Measurements from ENCODE around the gene ZSWIM6.

ZSWIM6 gene

DNA sequence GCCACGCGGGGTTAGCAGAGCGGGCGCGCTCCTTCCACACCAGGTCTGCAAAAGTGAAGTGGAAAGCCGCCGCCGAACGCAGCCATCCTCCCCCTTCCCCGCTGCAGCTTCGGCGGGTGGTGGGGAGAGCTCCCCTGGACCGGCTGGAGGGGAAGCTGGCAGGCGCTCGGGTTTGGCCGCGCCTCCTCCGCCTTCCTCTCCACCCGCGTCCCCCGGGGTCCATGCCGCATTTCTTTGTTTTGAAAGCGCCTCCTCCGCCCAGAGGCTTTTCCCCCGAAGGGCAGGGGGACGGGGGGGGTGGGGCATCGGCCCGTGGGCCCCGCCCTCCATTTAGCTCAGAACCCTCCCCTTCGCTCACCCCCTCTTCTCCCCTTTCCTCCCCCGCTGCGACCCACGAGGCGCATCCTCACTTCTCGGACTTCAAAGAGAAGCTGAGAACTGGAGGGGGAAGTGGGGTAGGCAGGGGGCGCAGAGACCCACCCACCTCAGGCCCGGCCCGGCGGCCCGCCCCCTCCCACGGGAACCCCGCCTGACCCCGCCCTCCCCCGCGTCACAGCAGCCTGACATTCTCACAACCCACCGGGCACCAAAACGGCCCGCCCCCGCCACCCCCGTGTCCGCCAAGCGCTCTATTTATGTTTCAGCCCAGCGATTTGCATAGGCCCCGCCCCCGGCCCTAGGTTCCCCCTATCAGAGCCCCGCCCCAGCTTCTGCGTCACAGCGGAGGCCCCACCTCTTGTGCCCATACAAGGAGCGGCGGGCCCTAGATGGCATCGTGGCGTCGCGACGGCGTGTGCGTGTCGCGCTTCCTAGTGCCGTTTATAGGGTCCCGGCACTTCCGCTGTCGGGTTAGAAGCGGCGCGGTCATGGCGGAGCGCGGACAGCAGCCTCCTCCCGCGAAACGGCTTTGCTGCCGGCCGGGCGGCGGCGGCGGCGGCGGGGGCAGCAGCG, at the start of gene ZSWIM6:
Gene ZSWIM6 (plus strand): TSS at position 852 of the 951 bp plus-strand sequence. CDS start 15 bp downstream, at position 867.
- intact Hi-C loops (cut with DNase I): loop anchor here (5.0 kb wide), 3 partner anchors 81 to 306 kb away; partner anchors contain the start of gene SMIM15
- DNase-seq: peak; percentile 97 to 100 (median 100)

DNA sequence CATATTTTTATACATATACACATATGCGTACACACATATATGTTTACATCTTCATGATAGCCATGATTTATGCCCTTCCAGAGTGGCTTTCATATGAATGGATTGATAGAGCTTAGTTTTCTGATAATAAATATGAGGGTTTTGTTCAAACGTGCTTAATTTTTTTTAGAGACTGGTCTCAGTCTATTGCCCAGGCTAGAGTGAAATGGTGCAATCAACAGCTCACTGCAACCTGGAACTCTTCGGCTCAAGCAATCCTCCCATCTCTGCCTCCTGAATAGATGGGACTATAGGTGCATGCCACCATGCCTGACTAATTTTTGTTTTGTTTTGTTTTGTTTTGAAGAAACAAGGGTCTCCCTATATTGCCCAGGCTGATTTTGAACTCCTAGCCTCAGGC, 48.6 kb upstream of the ZSWIM6 start:
- DNase-seq: no peak
- intact Hi-C loops (cut with DNase I): no loop called here

DNA sequence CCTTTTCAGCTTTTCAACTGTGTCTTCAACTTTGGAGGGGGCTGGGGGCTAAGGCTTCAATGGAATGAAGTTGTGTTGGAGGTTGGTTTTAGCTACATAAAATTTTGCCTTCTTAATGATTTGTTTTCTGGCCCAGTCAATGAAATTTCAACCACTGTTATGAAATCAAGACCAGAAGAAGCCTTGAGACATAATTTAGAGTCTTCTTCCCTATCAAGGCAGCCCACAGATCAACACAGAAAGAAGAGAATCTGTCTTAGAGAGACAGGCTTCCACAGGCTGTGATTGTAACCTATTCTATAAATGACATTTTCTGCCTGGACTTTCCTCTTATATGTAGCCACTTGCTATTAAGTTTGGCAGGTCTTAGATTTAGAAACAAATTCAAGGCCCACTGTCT, 46.5 kb upstream of the ZSWIM6 start:
- DNase-seq: no peak
- intact Hi-C loops (cut with DNase I): no loop called here

DNA sequence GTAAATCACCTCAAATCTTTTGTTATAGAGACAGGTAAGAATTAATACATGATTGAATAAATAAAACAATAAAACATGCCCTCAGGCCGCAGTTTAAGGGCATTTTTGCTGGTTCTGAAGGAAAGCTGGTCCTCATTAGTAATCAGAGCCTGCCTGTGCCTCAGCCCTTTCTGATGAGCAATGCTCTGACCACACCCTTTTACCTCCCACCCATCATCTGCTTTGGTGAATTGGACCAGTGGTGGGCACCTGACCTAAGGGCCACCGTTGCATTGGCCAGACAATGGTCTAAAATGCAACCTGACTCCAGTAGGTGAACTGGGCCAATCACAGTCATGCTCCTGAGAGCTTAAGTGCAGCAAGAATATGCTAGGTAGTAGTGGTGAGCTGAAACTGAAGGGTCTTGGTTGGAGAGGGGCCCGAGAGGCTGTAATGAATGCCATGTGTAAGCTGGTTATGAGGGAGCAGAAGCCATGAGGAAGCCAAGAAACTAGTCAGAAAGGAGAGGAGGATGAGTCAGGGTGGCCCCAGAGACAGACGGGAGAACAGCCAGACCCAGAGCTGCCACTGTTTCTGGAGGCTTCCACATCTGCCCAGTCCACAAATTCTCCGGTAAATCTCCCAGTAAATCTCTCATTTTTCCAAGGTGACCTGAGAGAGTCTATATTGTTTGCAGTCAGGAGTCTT, 45.5 kb upstream of the ZSWIM6 start:
- DNase-seq: no peak
- intact Hi-C loops (cut with DNase I): no loop called here

DNA sequence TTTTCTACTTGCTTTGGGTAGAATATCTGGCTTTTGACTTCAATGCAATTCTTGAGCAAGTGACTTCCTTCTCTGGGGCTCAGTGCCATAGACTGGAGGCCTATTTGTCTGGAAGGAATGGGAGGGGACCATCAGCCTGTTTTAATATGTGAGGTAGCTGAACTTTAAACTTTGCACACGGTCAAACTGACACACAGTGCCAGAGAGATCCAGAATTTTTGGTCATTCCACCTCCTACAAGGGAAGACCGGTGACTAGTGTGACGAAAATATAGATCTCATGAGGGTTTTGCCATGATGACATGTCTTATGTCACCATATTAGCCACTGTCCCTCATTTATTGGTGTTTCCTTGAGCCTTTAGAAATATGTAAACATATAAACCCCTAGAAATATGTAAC, 44.6 kb upstream of the ZSWIM6 start:
- intact Hi-C loops (cut with DNase I): no loop called here
- no peak for DNase-seq

DNA sequence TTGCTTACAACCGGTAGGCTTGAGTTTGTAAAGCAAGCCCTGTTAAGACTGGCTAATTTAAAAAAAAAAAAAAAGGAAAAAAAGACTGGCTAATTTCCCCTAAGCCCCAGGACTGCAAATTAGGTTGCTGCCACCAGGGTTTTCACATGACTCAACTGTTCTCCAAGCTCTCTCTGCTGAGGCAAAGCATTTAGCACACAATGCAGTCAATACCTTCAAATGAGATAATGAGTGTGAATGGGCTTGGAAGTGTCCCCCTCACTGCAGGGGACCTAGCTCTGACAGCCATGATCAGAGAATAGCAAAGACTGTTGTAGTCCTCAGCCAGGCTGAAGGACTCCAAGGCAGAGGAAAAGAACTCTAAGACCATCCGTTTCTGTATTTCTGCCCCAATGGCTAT, 42.8 kb upstream of the ZSWIM6 start:
- intact Hi-C loops (cut with DNase I): no loop called here
- DNase-seq: no peak

DNA sequence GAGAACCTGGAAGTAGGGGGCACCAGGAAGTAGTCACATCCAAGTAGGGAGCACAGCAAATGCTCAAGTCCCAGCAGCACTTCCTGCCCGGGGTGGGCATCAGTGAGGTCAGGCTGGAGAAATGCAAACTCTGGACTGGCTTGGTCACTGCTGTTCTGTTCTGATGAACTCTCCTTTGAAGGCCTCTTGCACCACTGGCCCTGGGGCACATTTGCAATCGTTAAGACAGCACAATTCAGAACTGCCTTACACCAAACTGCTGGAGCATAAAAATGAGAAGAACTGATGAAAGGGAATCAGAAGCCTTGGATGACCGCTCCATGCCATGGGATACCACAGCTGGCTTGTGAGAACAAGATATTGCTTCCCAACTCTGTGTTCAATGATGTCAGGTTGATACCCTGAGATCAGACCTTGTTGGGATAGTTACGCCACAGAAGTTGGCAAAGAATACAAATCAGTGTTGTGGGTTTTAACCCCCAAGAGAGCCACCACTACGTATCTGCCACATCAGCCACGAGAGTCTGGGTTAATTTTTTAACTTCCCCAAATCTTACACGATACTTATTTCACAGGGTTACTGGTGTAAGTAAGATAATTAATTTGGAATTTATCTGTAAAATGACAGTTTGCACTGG, 42.3 kb upstream of the ZSWIM6 start:
- intact Hi-C loops (cut with DNase I): no loop called here
- DNase-seq: no peak

DNA sequence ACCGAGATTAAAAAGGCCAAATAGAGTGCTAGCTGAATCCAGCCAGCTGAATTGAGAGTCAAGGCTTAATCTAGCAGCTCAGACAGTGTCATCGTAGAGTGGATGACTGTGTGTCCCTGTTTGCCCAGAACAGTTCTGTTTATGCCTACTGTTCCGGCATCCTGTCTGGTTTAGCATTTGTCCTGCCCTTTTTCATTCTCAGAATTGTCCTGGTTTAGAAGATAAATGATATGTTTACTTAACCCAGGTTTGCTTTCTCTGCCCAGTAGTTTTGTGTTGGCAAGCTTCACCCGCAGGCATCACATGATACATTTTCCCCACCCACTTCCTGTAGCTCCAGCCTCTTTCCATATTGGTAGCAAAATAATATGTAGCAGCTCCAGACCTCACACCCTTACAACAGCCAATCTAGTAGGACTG, 41.3 kb upstream of the ZSWIM6 start:
- DNase-seq: no peak
- intact Hi-C loops (cut with DNase I): no loop called here

DNA sequence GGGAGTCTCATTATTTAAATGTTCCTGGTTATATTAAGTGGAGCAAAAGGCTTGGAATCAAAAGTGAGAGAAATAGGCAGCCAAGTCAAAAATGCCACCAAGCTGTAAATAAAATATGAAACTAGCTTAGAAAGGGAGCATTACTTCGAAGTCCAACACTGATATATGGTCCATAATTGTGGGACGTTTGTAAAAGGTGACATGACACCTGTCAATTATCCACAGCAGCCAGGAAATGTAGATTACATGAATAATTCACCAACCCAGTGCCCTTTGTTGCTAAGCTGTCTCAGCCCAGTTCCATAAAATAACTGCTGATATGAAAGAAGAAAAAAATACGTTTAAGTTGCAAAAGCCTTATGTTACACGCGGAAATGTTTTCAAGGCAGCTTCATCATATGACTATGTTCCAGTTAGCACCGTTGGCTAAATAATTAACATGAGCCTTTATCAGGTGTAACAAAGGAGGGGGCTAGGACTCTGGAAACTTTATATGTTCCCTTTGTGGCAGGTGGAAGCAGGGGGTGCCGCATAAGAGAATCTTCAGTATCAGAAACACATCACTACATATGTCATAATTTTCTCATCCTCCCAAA, 39.9 kb upstream of the ZSWIM6 start:
- DNase-seq: no peak
- intact Hi-C loops (cut with DNase I): no loop called here

DNA sequence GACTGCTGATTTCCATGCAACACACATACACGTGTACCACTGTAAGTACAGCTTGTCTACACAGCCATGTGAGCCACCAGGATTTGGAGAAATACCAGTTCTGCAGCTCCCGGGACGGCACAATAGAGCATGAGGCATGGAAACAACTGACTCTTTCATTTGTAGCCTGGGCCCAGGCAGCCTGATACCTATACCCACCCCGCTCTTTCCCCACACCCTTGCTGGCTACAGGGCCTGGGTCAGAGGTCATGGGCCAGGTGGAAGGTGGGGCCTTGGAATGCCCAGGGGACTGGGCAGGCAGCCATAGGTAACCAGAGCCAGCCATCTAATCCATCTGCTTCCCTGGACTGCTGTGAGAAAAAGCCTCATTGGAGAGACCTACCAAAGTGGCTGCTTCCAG, 39.0 kb upstream of the ZSWIM6 start:
- intact Hi-C loops (cut with DNase I): no loop called here
- DNase-seq: peak in 2 of 42 donors; percentile 3 to 13

DNA sequence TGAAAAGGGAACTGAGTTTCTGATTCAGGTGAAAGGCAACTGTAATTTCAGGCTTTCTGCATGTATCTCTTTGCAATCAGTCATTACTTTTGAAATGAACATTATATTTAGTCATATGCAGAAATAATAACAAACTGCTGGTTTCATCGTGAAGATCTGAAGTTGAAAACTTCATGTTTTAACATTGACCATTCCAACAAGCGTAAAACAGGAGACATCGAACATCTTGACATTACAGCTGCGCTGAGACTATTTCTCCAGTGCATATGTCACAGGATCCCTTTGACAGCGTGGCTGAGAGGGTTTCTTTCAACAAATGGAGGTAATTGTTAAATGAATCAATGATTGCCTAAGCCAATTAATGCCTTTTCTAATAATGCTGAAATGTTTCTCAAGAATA, 38.2 kb upstream of the ZSWIM6 start:
- no peak for DNase-seq
- intact Hi-C loops (cut with DNase I): no loop called here

DNA sequence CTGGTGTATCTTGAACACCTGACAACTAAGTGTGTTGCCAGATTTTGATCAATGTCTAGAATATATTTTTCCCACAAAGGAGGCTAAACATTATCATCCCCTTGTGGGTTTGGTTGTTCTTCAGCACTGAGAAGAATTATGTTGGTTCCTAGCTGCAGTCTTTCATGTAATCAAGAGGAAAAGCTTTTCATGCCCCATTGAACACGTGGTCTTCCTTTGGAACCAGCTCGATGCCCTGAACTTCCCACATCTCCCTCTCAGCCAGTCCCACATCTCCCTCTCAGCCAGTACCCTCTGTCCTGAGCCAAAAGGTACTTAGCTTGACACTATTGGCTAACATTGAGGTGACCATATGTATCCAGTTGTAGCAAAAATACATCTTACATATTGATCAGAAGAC, 36.7 kb upstream of the ZSWIM6 start:
- DNase-seq: no peak
- intact Hi-C loops (cut with DNase I): no loop called here

DNA sequence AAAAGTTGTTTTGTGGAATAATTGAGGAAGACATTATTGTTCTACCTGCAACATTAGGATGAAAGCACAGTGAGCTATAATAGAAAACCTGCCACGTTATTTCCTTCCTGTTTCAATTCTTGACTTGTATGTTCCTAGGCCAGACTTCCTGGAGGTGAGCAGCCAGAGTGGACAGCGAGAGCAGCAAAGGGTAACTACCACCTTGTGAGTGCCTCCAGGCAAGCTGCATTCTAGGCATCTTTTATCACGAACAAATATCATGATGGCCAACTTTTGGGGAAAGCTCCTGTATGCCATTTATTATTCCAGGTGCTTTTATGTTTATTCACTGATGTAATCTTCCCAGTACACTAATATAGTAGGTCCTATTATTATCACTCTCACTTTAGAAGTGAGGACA, 34.0 kb upstream of the ZSWIM6 start:
- intact Hi-C loops (cut with DNase I): no loop called here
- DNase-seq: no peak

DNA sequence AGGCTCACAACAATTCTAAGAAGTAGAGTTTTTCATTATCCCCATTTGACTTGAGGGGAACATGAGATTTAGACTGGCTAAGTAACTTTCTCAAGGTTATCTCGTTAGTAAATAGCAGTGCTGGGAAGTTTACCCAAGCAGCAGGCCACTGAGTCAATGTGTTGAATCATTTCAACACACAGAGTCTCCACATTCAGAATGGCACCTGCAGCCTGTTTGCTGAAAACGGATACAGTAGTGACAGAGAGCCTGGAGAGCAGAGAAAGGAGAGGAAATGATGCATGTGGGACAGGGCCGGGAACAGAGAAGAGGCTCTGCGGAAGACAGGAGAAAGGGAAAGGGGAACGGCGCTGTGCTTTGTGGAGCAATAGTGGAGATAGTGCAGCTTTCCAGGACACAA, 33.5 kb upstream of the ZSWIM6 start:
- intact Hi-C loops (cut with DNase I): no loop called here
- no peak for DNase-seq

DNA sequence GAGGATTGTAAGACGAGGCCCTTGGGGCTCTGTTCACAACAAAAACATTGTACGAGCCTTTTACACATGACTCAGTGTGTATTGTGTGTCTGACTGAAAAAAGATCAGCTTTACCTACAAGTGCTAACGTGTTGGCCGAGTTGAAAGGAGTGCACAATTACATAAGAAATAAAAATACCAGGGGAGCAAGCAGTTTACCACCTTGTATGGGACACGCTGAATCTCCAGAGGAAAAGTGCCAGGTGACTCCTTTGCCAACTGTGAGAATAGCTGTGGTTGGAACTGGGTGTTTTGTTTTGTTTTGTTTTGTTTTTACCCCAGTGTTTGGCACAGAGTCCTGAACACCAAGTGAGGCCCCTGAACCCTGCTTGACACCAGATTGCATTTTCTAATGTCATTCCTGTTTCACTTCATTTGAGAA, 32.8 kb upstream of the ZSWIM6 start:
- intact Hi-C loops (cut with DNase I): no loop called here
- DNase-seq: no peak

DNA sequence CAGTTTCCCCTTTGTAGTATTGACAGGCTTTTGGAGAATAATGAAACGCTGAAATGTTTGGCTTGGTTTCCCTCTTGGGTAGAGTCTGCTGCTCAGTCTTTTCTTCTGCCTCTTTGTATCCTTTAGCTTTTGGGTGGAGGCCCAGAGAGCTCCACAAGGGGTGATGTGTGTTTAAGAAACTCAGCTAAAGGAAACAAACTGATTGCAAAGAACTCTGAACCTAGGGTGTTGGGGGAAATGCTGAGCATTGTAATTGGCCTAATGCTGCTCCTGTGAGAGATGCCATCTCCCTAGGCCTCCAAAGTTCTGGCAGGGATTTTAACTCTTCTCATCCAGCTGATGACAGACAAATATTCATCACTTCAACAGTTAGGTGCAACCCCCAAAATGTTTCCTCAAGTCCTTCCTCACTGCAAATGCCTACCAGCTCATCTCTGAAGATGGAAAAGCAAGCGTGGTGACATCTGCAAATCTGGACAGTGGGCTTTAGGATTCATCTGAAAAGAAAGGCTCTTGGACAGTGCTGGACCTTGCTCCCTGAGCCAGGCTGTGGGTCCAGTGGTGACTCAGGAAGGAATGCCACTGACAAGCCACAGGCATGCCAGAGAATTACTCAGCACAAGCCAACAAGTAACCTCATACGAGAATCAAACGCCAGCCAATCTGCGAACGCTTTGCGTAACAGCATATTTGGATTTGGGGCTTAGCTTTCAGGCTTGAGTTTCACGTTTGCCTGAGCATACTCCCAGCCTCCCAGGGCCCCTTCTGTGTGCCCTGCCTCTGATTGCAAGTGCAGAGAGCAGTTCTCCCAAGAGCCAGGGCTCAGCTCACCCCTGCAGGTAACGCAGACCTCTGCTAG, 30.5 kb upstream of the ZSWIM6 start:
- intact Hi-C loops (cut with DNase I): no loop called here
- DNase-seq: peak in 22 of 42 donors; percentile 4 to 82 (median 42)

DNA sequence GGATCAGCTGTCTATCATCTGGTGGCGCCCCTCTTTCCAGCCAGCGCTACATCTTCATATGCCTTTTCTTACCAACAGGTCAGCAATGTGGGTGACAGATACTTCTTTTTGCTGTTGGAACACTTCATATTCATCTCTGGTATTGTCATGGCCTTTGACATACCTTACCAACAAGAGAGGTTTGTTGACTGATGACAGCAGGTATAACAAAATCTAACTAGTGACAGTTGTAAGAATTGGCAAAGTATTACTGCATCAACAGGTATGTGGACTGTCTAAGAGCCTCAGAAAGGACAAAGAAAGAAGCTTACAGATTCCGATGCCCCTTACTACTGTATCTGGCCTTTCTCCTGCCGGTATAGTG, 29.9 kb upstream of the ZSWIM6 start:
- intact Hi-C loops (cut with DNase I): no loop called here
- DNase-seq: no peak

DNA sequence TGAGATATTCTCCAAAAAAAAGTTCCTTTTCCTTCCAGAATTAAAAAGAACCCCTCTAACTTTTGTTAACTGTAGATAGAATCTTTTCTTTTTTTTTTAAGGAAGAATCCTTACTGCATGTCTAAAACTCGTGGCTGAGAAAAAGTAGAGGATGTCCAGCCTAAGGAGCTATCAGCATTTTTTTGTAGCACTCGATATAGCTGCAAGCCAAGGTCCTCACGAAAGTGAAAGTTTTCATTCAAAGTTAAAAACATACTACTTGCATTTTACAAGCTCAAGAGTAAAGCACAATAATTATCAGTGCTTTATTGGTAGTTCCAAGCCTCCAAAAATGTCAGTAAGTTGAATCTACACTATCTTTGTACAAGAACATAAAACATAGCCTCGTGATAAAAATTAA, 28.7 kb upstream of the ZSWIM6 start:
- intact Hi-C loops (cut with DNase I): no loop called here
- no peak for DNase-seq
